Measurements from ENCODE around the gene ZNF292.
A peak's percentile ranks its signal among the peaks of the same experiment; 100 is the strongest.
"Not testable (repeated sequence)": the region's sequence is repeated elsewhere in the genome, so short reads cannot be mapped to it uniquely, and the experiment has no call there.

The ZNF292 gene

GRCh38 chr6:87214831-87215230 is 59.5 kb downstream of the ZNF292 start:
- no peak for DNase-seq

- DNase-seq = no peak
Observed at GRCh38 chr6:87220997-87221396, 65.6 kb downstream of the ZNF292 start.

- no peak for DNase-seq
Observed at GRCh38 chr6:87222676-87223075, 67.3 kb downstream of the ZNF292 start.

- no peak for DNase-seq
Observed at GRCh38 chr6:87224971-87225370, 69.6 kb downstream of the ZNF292 start.

GRCh38 chr6:87225511-87225910 is 70.1 kb downstream of the ZNF292 start:
- no peak for DNase-seq

GRCh38 chr6:87225937-87226336 is 70.6 kb downstream of the ZNF292 start:
- DNase-seq = no peak

GRCh38 chr6:87230801-87231200 is 75.4 kb downstream of the ZNF292 start:
- no peak for DNase-seq

GRCh38 chr6:87237804-87238203 is 82.4 kb downstream of the ZNF292 start:
- DNase-seq = peak; percentile 12

GRCh38 chr6:87239098-87239635 is 83.8 kb downstream of the ZNF292 start:
- not testable (repeated sequence) for DNase-seq

- DNase-seq = no peak
Observed at GRCh38 chr6:87241304-87241703, 85.9 kb downstream of the ZNF292 start.

- no peak for DNase-seq
Observed at GRCh38 chr6:87242311-87242710, 86.9 kb downstream of the ZNF292 start.

- no peak for DNase-seq
Observed at GRCh38 chr6:87243812-87244211, 88.4 kb downstream of the ZNF292 start.

GRCh38 chr6:87244380-87244779 is 89.0 kb downstream of the ZNF292 start:
- no peak for DNase-seq

GRCh38 chr6:87250019-87250418 is 94.7 kb downstream of the ZNF292 start:
- DNase-seq = no peak

GRCh38 chr6:87251225-87251624 is 95.9 kb downstream of the ZNF292 start:
- DNase-seq = no peak

- DNase-seq = no peak
Observed at GRCh38 chr6:87251725-87252124, 96.4 kb downstream of the ZNF292 start.

- no peak for DNase-seq
Observed at GRCh38 chr6:87257046-87257445, 101.7 kb downstream of the ZNF292 start.

GRCh38 chr6:87257565-87257964 is 102.2 kb downstream of the ZNF292 start:
- DNase-seq = no peak

- no peak for DNase-seq
Observed at GRCh38 chr6:87257975-87258374, 102.6 kb downstream of the ZNF292 start.

GRCh38 chr6:87259791-87260190 is 104.4 kb downstream of the ZNF292 start:
- DNase-seq = no peak

GRCh38 chr6:87261534-87261933 is 106.2 kb downstream of the ZNF292 start:
- no peak for DNase-seq

- no peak for DNase-seq
Observed at GRCh38 chr6:87264481-87264880, 109.1 kb downstream of the ZNF292 start.

- no peak for DNase-seq
Observed at GRCh38 chr6:87274660-87275274, 119.4 kb downstream of the ZNF292 start.

GRCh38 chr6:87276624-87277023 is 121.3 kb downstream of the ZNF292 start:
- DNase-seq = no peak

- no peak for DNase-seq
Observed at GRCh38 chr6:87277123-87277522, 121.8 kb downstream of the ZNF292 start.
